Measurements from ENCODE around the gene GDI1. TPM values are rescaled to one million over a fixed set of nuclear protein-coding genes. Genes with fewer than 3 reads are reported as not detected.

Gene GDI1
- polyA plus RNA-seq, 1 donor (not counting 4 experiments of a cell fraction or from before 2014, with no cell fraction given): 61.8 TPM

DNA sequence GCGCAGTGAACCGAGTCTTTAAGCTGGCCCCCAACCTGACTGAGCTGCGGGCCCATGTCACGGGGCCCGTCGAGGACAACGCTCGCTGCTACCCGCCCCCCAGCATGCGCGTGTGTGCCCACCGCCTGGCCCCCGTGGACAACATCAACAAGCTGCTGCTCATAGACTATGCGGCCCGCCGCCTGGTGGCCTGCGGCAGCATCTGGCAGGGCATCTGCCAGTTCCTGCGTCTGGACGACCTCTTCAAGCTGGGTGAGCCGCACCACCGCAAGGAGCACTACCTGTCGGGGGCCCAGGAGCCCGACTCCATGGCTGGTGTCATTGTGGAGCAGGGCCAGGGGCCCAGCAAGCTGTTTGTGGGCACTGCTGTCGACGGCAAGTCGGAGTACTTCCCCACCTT is 23.4 kb downstream of the GDI1 start:
- no peak for TF ChIP-seq EZH2 (IDR thresholded peaks at IDR 0.05; ENCODE audit: low read length)
- TF ChIP-seq, protein P1, sequence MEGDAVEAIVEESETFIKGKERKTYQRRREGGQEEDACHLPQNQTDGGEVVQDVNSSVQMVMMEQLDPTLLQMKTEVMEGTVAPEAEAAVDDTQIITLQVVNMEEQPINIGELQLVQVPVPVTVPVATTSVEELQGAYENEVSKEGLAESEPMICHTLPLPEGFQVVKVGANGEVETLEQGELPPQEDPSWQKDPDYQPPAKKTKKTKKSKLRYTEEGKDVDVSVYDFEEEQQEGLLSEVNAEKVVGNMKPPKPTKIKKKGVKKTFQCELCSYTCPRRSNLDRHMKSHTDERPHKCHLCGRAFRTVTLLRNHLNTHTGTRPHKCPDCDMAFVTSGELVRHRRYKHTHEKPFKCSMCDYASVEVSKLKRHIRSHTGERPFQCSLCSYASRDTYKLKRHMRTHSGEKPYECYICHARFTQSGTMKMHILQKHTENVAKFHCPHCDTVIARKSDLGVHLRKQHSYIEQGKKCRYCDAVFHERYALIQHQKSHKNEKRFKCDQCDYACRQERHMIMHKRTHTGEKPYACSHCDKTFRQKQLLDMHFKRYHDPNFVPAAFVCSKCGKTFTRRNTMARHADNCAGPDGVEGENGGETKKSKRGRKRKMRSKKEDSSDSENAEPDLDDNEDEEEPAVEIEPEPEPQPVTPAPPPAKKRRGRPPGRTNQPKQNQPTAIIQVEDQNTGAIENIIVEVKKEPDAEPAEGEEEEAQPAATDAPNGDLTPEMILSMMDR (optimal IDR thresholded peaks at IDR 0.05 in 1 of 3, IDR thresholded peaks at IDR 0.05 in 1 of 3, conservative IDR thresholded peaks at IDR 0.05 in 1 of 3; ENCODE audit: extremely low read depth in 1 of 3, insufficient read depth in 2 of 3, low read length in 3 of 3): peak in 2 of 3 experiments; percentile 24 to 49
- Histone ChIP-seq H4K20me1 (ENCODE audit: control insufficient read depth, extremely low read depth, insufficient read depth, low read length) (no peaks in the 10 kb centered on the region), H3K4me2 (ENCODE audit: control insufficient read depth, extremely low read depth, insufficient read depth, low read depth, low read length) (no peak overlapping the region), H3K36me3 (ENCODE audit: control insufficient read depth in 2 of 2, extremely low read depth in 1 of 2, insufficient read depth in 2 of 2, low read length in 2 of 2) (peaks cover 0 to 3% of the 10 kb centered on the region in 2 experiments), H3K9me3 (ENCODE audit: control insufficient read depth, low read depth, low read length) (no peaks in the 10 kb centered on the region), H3K9ac (ENCODE audit: control insufficient read depth, extremely low read depth, insufficient read depth, low read length) (no peak overlapping the region), H3K4me3 (ENCODE audit: control insufficient read depth in 2 of 3, extremely low read depth in 1 of 3, insufficient read depth in 2 of 3, low read depth in 1 of 3, low read length in 3 of 3) (no peak overlapping the region), H2AFZ (ENCODE audit: control insufficient read depth, low read length) (no peak overlapping the region), H3K4me1 (ENCODE audit: control insufficient read depth, extremely low read depth, insufficient read depth, low read length) (peaks cover 4% of the 10 kb centered on the region), H3K27me3 (ENCODE audit: control insufficient read depth, extremely low read depth, insufficient read depth, low read length) (no peaks in the 10 kb centered on the region), H3K27ac (ENCODE audit: control insufficient read depth, insufficient read depth, low read length) (no peak overlapping the region), H3K79me2 (ENCODE audit: control insufficient read depth, insufficient read depth, low read length) (peaks cover 8% of the 10 kb centered on the region), H3K9me1 (ENCODE audit: control insufficient read depth, extremely low read depth, insufficient read depth, low read length) (no peaks in the 10 kb centered on the region)
- no peak for DNase-seq (ENCODE audit: low read depth, low spot score)
- no peak for FAIRE-seq
- dilution Hi-C loops (cut with MboI; ENCODE audit: extremely low pct_ligation_motif_present, low sequenced_read_pairs): no loop called here

DNA sequence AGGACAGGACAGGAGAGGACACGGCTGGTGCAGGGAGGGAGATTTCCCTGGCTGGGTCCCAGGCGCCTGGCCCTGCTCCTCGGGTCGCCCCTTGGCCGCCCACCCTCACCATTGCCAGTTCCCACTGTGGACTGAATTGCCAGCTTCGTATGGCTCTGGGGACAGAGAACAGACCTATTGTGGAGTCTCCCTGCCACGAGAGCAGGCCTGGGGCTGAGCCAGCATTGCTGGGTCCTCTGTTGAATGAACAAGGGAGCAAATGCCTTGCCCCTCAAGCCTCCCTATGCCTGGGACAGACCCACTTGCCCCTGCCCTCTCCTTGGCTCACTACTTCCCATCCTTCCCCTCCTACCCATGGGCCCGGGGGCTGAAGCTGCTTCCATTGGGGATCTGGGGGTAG is 25.4 kb downstream of the GDI1 start:
- no peak for FAIRE-seq
- no peak for DNase-seq (ENCODE audit: low read depth, low spot score)
- Histone ChIP-seq H3K9me1 (ENCODE audit: control insufficient read depth, extremely low read depth, insufficient read depth, low read length) (no peaks in the 10 kb centered on the region), H3K4me1 (ENCODE audit: control insufficient read depth, extremely low read depth, insufficient read depth, low read length) (peaks cover 4% of the 10 kb centered on the region), H3K4me2 (ENCODE audit: control insufficient read depth, extremely low read depth, insufficient read depth, low read depth, low read length) (no peak overlapping the region), H3K27ac (ENCODE audit: control insufficient read depth, insufficient read depth, low read length) (no peak overlapping the region), H3K79me2 (ENCODE audit: control insufficient read depth, insufficient read depth, low read length) (peaks cover 8% of the 10 kb centered on the region), H2AFZ (ENCODE audit: control insufficient read depth, low read length) (no peak overlapping the region), H3K27me3 (ENCODE audit: control insufficient read depth, extremely low read depth, insufficient read depth, low read length) (no peaks in the 10 kb centered on the region), H3K4me3 (ENCODE audit: control insufficient read depth in 2 of 3, extremely low read depth in 1 of 3, insufficient read depth in 2 of 3, low read depth in 1 of 3, low read length in 3 of 3) (no peak overlapping the region), H4K20me1 (ENCODE audit: control insufficient read depth, extremely low read depth, insufficient read depth, low read length) (no peaks in the 10 kb centered on the region), H3K36me3 (ENCODE audit: control insufficient read depth in 2 of 2, extremely low read depth in 1 of 2, insufficient read depth in 2 of 2, low read length in 2 of 2) (peaks cover 0 to 3% of the 10 kb centered on the region in 2 experiments), H3K9me3 (ENCODE audit: control insufficient read depth, low read depth, low read length) (no peaks in the 10 kb centered on the region), H3K9ac (ENCODE audit: control insufficient read depth, extremely low read depth, insufficient read depth, low read length) (no peak overlapping the region)
- dilution Hi-C loops (cut with MboI; ENCODE audit: extremely low pct_ligation_motif_present, low sequenced_read_pairs): no loop called here
- TF ChIP-seq EZH2 (IDR thresholded peaks at IDR 0.05; ENCODE audit: low read length): no peak
- TF ChIP-seq, protein P1 (optimal IDR thresholded peaks at IDR 0.05 in 1 of 3, IDR thresholded peaks at IDR 0.05 in 1 of 3, conservative IDR thresholded peaks at IDR 0.05 in 1 of 3; ENCODE audit: extremely low read depth in 1 of 3, insufficient read depth in 2 of 3, low read length in 3 of 3): no peak
